Gastrocnemius medialis (tissue), 4 donors: ENCODE results near the gene MBOAT7. TPM values are rescaled to one million over a fixed set of nuclear protein-coding genes. Genes with fewer than 3 reads are reported as not detected.
"Not testable (repeated sequence)": the region's sequence is repeated elsewhere in the genome, so short reads cannot be mapped to it uniquely, and the experiment has no call there.

Experiments
- ATAC-seq, 2 donors: fragments of 150-250 bp; one replicate each; pipeline ENCODE4 v1.9.1; 2016
- DNase-seq, 2 donors: peaks; one replicate each; pipeline ENCODE4 v3.0.0-alpha.2; 2019
- H3K27ac ChIP-seq, 4 donors: fragments of 200-600 bp; sonication (generic); 1 replicate in 1 of 4; 2 replicates in 3 of 4; pipeline ENCODE4 v1.5.1; 2016 to 2018; ENCODE audit warnings: mild to moderate bottlenecking in 2 of 4, moderate library complexity in 1 of 4
- H3K27me3 ChIP-seq, 3 donors: fragments of 200-600 bp; sonication (generic) in 2 of 3; 1 replicate in 1 of 3; 2 replicates in 2 of 3; pipeline versions ENCODE4 v1.5.1 to v1.6.0; 2016 to 2019; ENCODE audit warnings: mild to moderate bottlenecking in 1 of 3, moderate library complexity in 1 of 3
- H3K36me3 ChIP-seq, 2 donors: fragments of 200-600 bp; sonication (generic) in 1 of 2; one replicate each; pipeline ENCODE4 v1.5.1; 2017 to 2018
- H3K4me1 ChIP-seq, 2 donors: fragments of 200-600 bp; sonication (generic) in 1 of 2; one replicate each; pipeline ENCODE4 v1.5.1; 2016 to 2017; ENCODE audit warnings: mild to moderate bottlenecking in 2 of 2
- H3K4me3 ChIP-seq, 4 donors: fragments of 200-600 bp; sonication (generic) in 3 of 4; 1 replicate in 1 of 4; 2 replicates in 3 of 4; pipeline ENCODE4 v1.5.1; 2016 to 2019; ENCODE audit warnings: mild to moderate bottlenecking in 2 of 4
- H3K9me3 ChIP-seq, 3 donors: fragments of 200-600 bp; sonication (generic) in 2 of 3; 1 replicate in 1 of 3; 2 replicates in 2 of 3; pipeline ENCODE4 v1.5.1; 2016 to 2019
- POLR2A ChIP-seq, 2 donors: fragments of 450-650 bp; IDR thresholded peaks; one replicate each; pipeline ENCODE4 v1.6.1; 2017; ENCODE audit warnings: antibody characterized with exemption in 2 of 2, mild to moderate bottlenecking in 2 of 2, moderate library complexity in 2 of 2
- in situ Hi-C, 4 donors: fragments of 200-750 bp; cut with MboI; loops; one replicate each; pipeline versions ENCODE4 v1.15.0 to v1.8.0; 2017; ENCODE audit warnings: low sequenced_read_pairs in 4 of 4
- intact Hi-C: fragments of 100-400 bp; cut with DNase I; formaldehyde crosslinking; loops from one replicate; pipeline ENCODE4 v1.15.1; 2023; ENCODE audit warnings: low total_unique reads
- total RNA-seq, 4 donors: library from RNA; depleted of rRNA; stranded (reverse); fragments of >200 nt; gene quantifications; one replicate each; pipeline versions ENCODE4 v1.1.0 to v1.2.3, GENCODE V29; 2016
- TF ChIP-seq, protein P1 (sequence below), 5 experiments: fragments of 450-650 bp in 3 of 5; fragments of 200-600 bp in 2 of 5; sonication (generic) in 2 of 5; IDR thresholded peaks in 4 of 5; conservative IDR thresholded peaks in 1 of 5; 1 replicate in 4 of 5; 2 replicates in 1 of 5; pipeline ENCODE4 v1.5.1; 2016 to 2019; ENCODE audit warnings: antibody characterized with exemption in 5 of 5, mild to moderate bottlenecking in 3 of 5, moderate library complexity in 3 of 5

MBOAT7 gene
- total RNA-seq, 4 donors from 2014 or later, result 11.6 to 36.4 (median 19.3) TPM

DNA sequence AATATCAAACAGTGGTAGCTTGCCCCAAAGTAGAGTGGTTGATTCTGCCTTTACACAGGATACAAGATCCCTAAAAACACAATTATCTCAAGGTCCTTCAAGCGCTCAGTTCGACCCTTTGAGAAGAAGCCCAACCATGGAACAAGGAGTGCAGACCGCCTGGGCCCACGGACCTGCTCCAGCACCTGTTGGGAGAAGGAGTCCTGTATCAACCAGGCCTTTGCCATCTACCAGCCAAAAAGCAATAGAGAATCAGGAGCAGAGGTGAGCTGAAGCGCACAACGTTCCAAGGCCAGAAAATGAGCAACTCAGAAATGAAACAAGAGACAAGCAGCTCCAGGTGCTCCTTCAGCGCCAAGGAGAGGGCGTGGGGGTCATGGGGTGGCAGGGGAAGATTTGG is 39.8 kb upstream of the MBOAT7 start:
- intact Hi-C loops, result no loop called here
- H3K4me1 ChIP-seq, result no peaks in the 10 kb centered on the region
- no peak overlapping the region for H3K27ac ChIP-seq
- DNase-seq (no peak), ATAC-seq (no peak)
- H3K36me3 ChIP-seq, result no peaks in the 10 kb centered on the region
- H3K4me3 ChIP-seq, result no peak overlapping the region
- TF ChIP-seq, protein P1, sequence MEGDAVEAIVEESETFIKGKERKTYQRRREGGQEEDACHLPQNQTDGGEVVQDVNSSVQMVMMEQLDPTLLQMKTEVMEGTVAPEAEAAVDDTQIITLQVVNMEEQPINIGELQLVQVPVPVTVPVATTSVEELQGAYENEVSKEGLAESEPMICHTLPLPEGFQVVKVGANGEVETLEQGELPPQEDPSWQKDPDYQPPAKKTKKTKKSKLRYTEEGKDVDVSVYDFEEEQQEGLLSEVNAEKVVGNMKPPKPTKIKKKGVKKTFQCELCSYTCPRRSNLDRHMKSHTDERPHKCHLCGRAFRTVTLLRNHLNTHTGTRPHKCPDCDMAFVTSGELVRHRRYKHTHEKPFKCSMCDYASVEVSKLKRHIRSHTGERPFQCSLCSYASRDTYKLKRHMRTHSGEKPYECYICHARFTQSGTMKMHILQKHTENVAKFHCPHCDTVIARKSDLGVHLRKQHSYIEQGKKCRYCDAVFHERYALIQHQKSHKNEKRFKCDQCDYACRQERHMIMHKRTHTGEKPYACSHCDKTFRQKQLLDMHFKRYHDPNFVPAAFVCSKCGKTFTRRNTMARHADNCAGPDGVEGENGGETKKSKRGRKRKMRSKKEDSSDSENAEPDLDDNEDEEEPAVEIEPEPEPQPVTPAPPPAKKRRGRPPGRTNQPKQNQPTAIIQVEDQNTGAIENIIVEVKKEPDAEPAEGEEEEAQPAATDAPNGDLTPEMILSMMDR (IDR thresholded peaks at IDR 0.05 in 4 of 5, conservative IDR thresholded peaks at IDR 0.05 in 1 of 5), result no peak
- TF ChIP-seq POLR2A (IDR thresholded peaks at IDR 0.05), result no peak
- in situ Hi-C loops, result no loop called here
- H3K9me3 ChIP-seq, result no peaks in the 10 kb centered on the region
- peaks cover 0 to 5% (median 3%) of the 10 kb centered on the region in 3 donors for H3K27me3 ChIP-seq

DNA sequence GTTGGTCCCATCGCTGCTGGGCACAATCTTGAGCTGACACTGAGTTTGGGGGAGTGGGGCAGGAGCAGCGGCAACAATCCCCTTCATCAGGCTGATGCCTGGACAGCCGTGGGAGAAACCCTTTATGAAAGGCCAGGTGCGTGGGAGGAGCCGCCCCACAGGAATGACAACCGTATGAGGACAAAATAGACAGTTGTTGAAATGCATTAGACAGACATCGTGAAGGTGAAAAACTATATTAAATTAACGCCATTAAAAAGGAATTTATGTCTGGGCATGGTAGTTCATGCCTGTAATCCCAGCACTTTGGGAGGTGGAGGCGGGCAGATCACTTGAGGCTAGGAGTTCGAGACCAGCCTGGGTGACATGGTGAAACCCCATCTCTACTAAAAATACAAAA is 35.2 kb upstream of the MBOAT7 start:
- ATAC-seq, H3K27me3 ChIP-seq, H3K36me3 ChIP-seq, H3K9me3 ChIP-seq, in situ Hi-C loops, H3K4me3 ChIP-seq, DNase-seq, H3K4me1 ChIP-seq, intact Hi-C loops, H3K27ac ChIP-seq: not testable (repeated sequence)

DNA sequence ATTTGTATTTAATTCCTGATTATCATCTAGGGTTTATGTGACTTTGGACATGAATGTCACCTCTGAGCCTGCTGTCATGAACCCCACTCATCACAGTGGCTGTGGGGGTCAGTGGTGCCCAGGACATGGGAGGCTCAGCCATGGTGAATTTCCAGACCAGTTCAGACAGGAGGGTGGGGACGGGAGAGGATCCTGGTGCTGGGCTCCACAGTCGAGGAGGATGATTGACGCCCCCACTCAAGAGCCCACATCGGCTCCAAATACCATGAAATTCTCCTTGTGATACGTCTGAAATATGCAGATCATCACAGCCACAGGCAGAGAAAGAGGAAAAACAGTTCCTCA is 34.5 kb upstream of the MBOAT7 start:
- intact Hi-C loops, result loop anchor here (2.0 kb wide), 1 partner anchor 23 kb away; no protein-coding TSS in a partner anchor
- in situ Hi-C loops, H3K27ac ChIP-seq, H3K4me1 ChIP-seq, DNase-seq, H3K9me3 ChIP-seq, ATAC-seq, H3K27me3 ChIP-seq, H3K36me3 ChIP-seq, H3K4me3 ChIP-seq: not testable (repeated sequence)

DNA sequence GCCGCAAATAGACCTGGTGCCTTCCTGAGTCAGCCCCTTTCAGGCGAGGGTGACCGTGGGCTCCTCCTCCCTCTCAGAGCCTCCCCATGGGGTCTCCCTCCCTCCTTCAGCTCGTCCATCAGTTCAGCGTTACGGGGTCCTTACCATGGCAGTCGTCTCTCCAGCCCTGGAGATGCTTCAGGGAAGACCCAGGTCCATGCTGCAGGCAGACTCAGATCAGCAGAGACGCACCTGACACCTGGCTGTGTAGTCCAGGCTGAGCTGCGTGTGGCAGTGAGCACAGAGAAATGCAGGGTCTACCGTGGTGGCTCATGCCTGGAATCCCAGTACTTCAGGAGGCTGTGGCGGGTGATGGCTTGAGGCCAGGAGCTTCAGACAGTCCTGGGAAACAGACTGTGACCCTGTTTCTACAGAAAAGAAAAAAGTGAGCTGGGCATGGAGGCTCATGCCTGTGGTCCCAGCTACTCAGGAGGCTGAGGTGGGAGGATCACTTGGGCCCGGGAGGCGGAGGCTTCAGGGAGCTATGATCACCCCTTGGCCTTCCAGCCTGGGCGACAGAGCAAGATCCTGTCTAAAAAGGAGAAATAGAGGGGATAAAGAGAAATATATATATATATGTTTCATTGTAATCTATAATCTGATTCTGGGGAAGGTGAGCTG is 34.0 kb upstream of the MBOAT7 start:
- H3K27ac ChIP-seq, ATAC-seq, DNase-seq, H3K4me1 ChIP-seq, H3K36me3 ChIP-seq, H3K9me3 ChIP-seq, H3K27me3 ChIP-seq, H3K4me3 ChIP-seq, in situ Hi-C loops: not testable (repeated sequence)
- intact Hi-C loops, result loop anchor here (2.0 kb wide), 1 partner anchor 23 kb away; no protein-coding TSS in a partner anchor

DNA sequence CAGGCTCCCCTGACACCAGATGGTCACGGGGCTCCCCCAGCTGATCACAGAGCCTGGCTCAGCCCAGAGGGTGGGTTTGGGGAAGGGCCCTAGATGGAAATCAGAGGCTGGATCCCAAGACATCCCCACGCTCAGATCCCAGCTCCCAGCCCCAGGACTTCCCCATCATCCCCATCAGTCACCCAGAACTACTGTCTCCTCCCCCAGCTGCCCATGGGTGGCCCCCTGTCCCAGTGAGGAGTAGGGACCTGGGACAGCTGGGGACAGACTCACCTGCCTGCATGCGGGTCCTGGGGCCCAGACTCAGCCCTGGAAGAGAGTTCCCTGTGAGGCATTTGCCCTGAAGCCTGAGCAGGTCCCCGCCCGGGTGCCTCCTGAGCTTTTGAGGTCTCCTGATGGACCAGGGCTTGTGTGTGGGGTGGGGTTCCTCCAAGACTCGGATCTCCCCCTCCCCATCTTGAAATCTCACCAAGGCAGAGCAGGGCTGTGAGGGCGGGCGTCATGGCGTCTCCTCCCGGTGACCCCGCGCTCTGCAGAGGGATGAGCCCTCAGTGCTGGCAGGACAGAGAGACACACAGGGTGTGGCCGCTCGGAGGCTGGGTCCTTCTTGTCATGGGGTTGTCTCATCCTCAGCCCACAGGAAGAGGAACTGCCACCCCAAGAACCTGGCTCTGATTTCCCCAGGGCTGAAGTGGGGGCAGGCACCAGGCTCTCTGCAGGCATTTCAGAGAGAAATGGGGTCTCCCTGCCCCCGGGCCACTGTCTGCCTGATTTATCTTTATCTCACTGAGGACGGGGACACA is 33.3 kb upstream of the MBOAT7 start, which contains the start of gene LILRB3:
LILRB3 (minus strand) TSS at position 534 of the 803 bp plus-strand sequence; CDS start at position 503, 31 bp downstream.
- in situ Hi-C loops, H3K27me3 ChIP-seq, H3K36me3 ChIP-seq, H3K9me3 ChIP-seq, ATAC-seq, H3K27ac ChIP-seq, H3K4me1 ChIP-seq, DNase-seq: not testable (repeated sequence)
- intact Hi-C loops, result loop anchor here (2.0 kb wide), 1 partner anchor 24 kb away; no protein-coding TSS in a partner anchor
- peak within 1 kb of the TSS in 1 of 4 donors; percentile 22 for H3K4me3 ChIP-seq

DNA sequence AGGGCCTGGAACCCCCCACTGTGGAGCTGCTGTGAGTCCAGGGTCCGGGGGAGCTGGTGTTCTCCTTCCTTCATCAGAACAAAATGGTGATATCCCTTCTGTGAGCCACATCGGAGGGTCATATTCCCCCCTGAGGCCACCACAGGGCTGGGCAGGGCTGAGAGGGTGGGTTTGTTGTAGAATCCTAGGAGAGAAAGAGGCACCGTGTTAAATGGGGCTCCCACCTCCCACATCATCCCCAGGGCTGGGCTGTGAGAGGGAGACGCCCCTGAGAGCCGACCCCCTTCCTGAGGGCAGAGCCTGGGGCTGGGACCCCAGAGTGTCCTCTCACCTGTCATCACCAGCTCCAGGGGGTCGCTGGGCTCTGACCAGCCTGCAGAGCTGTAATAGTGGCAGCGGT is 32.6 kb upstream of the MBOAT7 start:
- H3K27me3 ChIP-seq, ATAC-seq, H3K36me3 ChIP-seq, H3K9me3 ChIP-seq, DNase-seq, in situ Hi-C loops, H3K27ac ChIP-seq, H3K4me1 ChIP-seq, H3K4me3 ChIP-seq: not testable (repeated sequence)
- intact Hi-C loops, result loop anchor here (2.0 kb wide), 1 partner anchor 25 kb away; no protein-coding TSS in a partner anchor

DNA sequence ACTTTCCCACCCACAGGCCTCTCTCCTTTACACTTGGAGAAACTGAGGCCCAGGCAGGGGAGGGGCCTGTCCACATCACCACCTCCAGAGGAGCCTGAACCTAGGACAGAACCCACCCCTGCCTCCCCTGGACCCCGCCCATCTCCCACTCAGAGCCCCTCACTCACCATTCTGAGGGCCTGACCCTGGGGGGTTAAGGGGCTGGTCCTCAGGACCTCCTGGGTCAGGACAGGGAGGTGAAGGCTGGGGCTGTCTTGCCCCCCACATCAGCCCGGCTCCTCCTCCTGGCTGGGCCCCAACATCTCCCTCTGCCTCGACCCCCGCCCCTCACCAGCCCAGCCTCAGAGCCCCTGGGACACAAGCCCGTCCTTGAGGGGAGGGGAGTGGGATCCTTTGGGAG is 30.3 kb upstream of the MBOAT7 start:
- intact Hi-C loops, H3K27ac ChIP-seq, H3K9me3 ChIP-seq, ATAC-seq, H3K4me3 ChIP-seq, H3K27me3 ChIP-seq, DNase-seq, H3K4me1 ChIP-seq, H3K36me3 ChIP-seq, in situ Hi-C loops: not testable (repeated sequence)
